HG03469 (cell line): ENCODE measurements around the gene CD248.

Experiments used
- ATAC-seq: cut with Tn5 transposase; IDR thresholded peaks from one replicate; pipeline ENCODE4 v1.9.1; 2021; ENCODE audit warnings: mild to moderate bottlenecking, moderate library complexity, moderate number of reproducible peaks; ENCODE audit not compliant: unreplicated experiment

CD248 gene

DNA sequence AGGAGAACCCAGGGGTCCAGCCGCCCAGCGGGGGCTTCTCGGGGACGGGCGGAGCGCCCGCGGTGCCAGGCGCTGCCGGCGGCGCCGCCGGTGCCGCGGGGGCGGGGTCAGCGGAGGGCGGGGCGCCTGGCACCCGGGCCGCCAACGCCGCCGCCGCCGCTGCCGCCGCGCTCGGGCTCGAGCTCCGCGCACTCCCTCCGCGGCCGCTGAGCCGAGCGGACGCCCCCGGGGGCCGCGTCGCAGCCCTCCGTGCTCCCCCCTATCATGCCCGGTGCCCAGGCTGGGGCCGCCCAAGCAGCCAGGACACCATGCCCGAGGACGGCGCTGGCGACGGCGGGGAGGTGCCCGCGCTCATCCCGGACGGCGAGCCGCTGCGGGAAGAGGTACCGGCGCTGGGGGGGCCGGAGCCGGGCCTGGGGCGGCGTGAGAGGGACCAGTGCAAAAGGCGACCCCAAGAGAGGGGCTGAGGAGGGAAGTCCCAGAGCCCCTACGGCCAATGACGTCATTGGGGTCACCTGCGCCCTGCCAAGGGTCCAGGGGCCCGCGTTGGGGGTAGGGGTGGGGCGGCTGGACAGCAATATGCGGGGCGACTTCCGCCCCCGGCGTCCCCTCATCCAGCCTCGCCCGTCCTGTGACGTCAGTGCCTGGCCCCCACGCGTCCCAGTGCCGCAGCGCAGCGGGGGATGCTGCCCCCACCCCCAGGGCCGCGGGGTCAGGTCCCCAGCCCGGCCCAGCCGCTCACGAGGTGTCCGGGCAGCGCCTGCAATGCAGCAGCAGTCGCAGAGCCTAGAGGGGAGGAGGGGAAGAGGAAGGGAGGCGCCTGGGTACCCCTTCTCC is 24.9 kb downstream of the CD248 start, which contains the start of gene TMEM151A:
TSS of gene TMEM151A (plus strand) at position 189 of the 837 bp plus-strand sequence. CDS start at position 309, 120 bp downstream.
- no peak for ATAC-seq

DNA sequence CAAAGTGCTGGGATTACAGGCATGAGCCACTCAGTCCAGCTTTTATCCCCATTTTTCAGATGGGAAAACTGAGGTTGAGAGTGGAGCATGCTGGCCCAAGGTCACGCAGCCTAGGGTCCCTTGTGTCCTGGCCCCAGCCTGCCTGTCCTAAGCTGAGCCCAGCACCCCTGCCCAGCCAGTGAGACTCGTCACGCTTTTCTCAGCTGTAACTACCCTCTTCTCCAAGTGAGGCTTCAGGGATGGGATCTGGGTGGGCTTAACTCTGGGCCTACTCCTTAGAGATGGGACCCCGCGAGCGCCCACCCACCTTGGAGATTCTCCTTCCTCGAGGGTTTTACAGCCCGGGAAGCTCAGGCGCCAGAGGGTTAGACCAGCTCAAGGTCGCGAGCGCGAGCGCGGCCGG is 25.5 kb downstream of the CD248 start:
- no peak for ATAC-seq

GRCh38 chr11:66290330-66290621 is 26.6 kb downstream of the CD248 start:
- ATAC-seq: no peak

GRCh38 chr11:66289548-66290329 is 27.1 kb downstream of the CD248 start:
- ATAC-seq: peak; percentile 11

DNA sequence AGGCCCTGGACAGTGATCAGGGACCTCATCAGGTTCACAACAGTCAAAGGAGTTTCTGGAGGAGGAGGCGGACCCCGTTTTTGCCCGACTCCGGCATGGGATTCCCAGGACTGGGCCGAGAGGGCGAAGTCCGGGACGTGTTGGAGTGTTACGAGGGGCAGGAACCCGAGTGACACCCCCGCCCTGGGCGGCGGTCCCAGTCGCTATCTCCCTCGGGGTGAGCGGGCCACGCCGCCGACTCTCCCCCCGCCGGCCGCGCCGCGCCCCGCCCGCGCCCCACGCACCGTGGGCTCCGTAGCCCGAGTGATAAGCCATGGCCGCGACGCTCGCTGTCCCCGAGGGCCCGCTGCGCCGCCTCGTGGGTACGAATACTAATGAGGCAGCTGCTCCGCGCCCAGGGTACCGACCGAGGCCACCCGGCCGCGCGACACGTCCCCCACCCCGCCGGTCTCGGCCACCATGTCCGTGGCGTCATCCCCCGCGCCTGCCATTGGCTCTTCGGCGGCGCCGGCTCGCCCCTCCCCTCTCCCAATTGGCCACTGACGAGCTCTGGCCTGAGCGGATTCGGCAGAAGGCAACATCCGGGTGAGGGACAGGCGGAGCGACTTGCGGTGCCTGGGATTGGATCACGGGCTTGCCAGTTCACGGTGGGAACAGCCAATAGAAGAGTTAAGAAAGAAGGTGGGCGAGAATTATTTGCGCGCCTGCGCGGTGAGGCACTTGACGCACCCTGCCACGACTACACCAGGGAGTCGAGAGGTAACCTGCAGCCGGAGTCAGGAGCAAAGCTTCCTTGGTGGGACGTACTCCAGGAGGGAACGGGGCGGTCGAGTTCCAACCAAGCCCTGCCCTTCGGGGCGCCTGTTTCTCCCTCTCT is 27.9 kb downstream of the CD248 start, which contains the start of gene YIF1A:
TSS of gene YIF1A (minus strand) at position 473 of the 877 bp plus-strand sequence. CDS start at position 315, 158 bp downstream.
- peak; percentile 71 for ATAC-seq

- no peak for ATAC-seq
These were observed 28.8 kb downstream of the CD248 start for GRCh38 chr11:66287889-66288670.

- ATAC-seq: no peak
These were observed 29.5 kb downstream of the CD248 start for GRCh38 chr11:66287211-66287888.

- no peak for ATAC-seq
These were observed 30.1 kb downstream of the CD248 start for GRCh38 chr11:66286699-66287098.

- ATAC-seq: no peak
These were observed 31.4 kb downstream of the CD248 start for GRCh38 chr11:66285250-66285947.

GRCh38 chr11:66284526-66285078 is 32.2 kb downstream of the CD248 start:
- ATAC-seq: no peak

GRCh38 chr11:66283461-66284105 is 33.3 kb downstream of the CD248 start:
- ATAC-seq: no peak

DNA sequence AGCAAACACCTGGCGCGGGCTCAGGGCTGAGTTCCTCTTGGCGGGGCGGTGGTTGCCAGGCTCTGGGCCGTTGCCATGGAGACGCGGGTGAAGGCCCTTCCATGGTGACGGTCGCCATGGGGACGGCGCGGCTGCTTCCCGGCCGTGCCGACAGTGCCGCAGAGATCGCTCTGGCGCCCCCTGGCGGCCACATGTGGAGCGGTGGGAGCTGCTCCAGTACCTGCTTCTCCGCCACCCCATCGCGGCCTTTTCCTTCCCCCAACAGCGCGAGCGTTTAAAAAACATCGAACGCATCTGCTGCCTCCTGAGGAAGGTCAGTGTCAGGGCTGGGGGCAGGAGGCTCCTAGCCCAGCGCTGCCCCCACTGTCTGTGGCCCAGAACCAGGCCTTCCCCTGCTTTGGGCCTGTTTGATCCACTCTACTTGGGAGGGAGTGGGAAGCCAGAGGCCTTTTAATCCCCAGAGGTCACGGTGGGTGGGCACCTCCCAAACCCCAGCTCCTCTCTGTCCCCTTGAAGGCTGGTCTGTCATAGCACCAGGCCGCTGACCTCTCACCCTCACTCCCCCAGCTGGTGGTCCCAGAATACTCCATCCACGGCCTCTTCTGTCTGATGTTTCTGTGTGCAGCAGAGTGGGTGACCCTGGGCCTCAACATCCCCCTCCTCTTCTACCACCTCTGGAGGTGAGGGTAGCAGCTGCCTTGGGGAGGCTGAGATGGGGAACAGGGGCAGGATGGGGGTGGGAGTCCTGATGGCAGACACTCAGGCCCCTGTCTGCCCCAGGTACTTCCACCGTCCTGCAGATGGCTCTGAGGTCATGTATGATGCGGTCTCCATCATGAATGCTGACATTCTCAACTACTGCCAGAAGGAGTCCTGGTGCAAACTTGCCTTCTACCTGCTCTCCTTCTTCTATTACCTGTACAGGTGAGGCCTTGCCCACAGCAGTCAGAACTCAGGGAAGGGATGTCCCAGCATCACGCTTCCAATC is 34.1 kb downstream of the CD248 start:
- no peak for ATAC-seq

GRCh38 chr11:66281776-66282467 is 34.9 kb downstream of the CD248 start:
- ATAC-seq: no peak

DNA sequence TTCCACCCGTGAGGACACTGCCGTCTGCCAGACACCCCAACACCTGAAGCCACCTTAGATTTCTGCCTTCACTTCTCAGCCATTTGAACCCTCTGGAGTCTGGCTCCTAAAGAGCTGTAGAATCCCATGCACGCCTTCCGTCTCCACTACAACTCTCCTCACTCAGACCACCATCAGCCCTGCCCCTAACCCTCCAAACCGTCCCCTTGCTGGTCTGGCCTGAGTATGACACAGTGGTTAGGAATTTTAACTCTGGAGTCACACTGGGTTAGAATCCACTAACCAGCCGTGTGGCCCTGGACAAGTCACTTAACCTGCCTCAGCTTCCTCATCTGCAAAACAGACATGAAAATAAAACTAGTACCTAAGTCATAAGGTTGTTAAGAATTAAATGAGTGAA is 35.8 kb downstream of the CD248 start:
- no peak for ATAC-seq

DNA sequence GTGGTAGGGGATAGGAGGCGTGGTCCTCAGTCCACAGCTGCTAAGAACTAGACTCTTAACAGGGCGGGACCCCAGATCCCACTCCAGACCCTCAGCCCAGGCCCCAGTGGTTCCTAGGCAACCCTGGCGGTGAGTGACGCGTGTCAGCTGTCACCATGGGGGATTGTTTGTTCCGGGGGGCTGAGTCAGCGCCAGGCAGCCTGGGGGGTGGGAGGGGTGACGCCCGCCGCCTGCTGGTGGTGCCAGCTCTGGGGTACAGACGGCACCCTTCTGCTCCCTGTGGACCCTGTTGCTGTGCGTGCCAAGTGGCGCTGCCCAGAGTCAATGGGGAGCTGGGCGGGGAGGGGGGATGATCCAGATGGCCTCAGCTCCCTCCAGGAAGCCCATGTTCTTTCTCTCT is 36.4 kb downstream of the CD248 start:
- no peak for ATAC-seq

GRCh38 chr11:66279092-66279734 is 37.6 kb downstream of the CD248 start:
- ATAC-seq: no peak
